ENCODE data around the gene DDX54. TPM values are rescaled to one million over a fixed set of nuclear protein-coding genes. Genes with fewer than 3 reads are reported as not detected.

Gene DDX54
- total RNA-seq, 1 donor from 2014 or later, result 52.8 TPM

GRCh38 chr12:113172185-113172584 lies 13.1 kb downstream of the DDX54 start:
- H3K27ac Mint-ChIP-seq (ENCODE audit: unreplicated experiment), result no peak overlapping the region
- no peak for DNase-seq (ENCODE audit: extremely low spot score, unreplicated experiment)
- H3K4me1 Mint-ChIP-seq (ENCODE audit: unreplicated experiment), result no peaks in the 10 kb centered on the region
- H3K9me3 Mint-ChIP-seq (ENCODE audit: unreplicated experiment), result no peaks in the 10 kb centered on the region
- no peak for TF ChIP-seq CTCF (IDR thresholded peaks at IDR 0.05)
- H3K36me3 Mint-ChIP-seq (ENCODE audit: unreplicated experiment), result peaks cover 48% of the 10 kb centered on the region
- no peak overlapping the region for H3K4me3 Mint-ChIP-seq (ENCODE audit: unreplicated experiment)
- H3K27me3 Mint-ChIP-seq (ENCODE audit: unreplicated experiment), result no peaks in the 10 kb centered on the region

DNA sequence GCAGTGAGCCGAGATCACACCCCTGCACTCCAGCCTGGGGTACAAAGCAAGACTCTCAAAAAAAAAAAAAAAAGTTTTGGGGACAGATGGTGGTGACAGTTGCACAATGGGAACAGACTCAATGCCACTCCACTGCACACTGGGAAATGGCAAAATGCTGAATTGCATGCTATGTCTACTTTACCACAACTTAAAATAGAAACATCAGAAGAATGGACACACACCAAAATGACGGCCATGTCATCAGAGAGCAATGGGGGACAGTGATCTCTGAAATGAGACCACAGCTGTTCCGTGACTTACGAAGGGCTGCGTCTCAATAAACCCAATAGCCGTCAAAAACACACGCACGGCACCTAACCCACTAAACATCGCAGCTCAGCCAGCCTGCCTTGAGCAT lies 13.7 kb downstream of the DDX54 start:
- Mint-ChIP-seq H3K9me3 (ENCODE audit: unreplicated experiment) (no peaks in the 10 kb centered on the region), H3K4me1 (ENCODE audit: unreplicated experiment) (no peaks in the 10 kb centered on the region), H3K4me3 (ENCODE audit: unreplicated experiment) (no peak overlapping the region), H3K36me3 (ENCODE audit: unreplicated experiment) (peaks cover 44% of the 10 kb centered on the region), H3K27ac (ENCODE audit: unreplicated experiment) (no peak overlapping the region), H3K27me3 (ENCODE audit: unreplicated experiment) (no peaks in the 10 kb centered on the region)
- TF ChIP-seq CTCF (IDR thresholded peaks at IDR 0.05), result no peak
- no peak for DNase-seq (ENCODE audit: extremely low spot score, unreplicated experiment)

GRCh38 chr12:113170926-113171325 lies 14.4 kb downstream of the DDX54 start:
- H3K4me1 Mint-ChIP-seq (ENCODE audit: unreplicated experiment), result no peaks in the 10 kb centered on the region

GRCh38 chr12:113170457-113170856 lies 14.8 kb downstream of the DDX54 start:
- no peak for DNase-seq (ENCODE audit: extremely low spot score, unreplicated experiment)
- H3K9me3 Mint-ChIP-seq (ENCODE audit: unreplicated experiment), result no peaks in the 10 kb centered on the region
- TF ChIP-seq CTCF (IDR thresholded peaks at IDR 0.05), result no peak
- H3K4me1 Mint-ChIP-seq (ENCODE audit: unreplicated experiment), result no peaks in the 10 kb centered on the region
- H3K27me3 Mint-ChIP-seq (ENCODE audit: unreplicated experiment), result no peaks in the 10 kb centered on the region
- no peak overlapping the region for H3K4me3 Mint-ChIP-seq (ENCODE audit: unreplicated experiment)
- peaks cover 46% of the 10 kb centered on the region for H3K36me3 Mint-ChIP-seq (ENCODE audit: unreplicated experiment)
- H3K27ac Mint-ChIP-seq (ENCODE audit: unreplicated experiment), result no peak overlapping the region

More at GRCh38 chr12:113170926-113171325, 14.4 kb downstream of the DDX54 start:
- no peak overlapping the region for H3K27ac Mint-ChIP-seq (ENCODE audit: unreplicated experiment)
- H3K27me3 Mint-ChIP-seq (ENCODE audit: unreplicated experiment), result no peaks in the 10 kb centered on the region
- H3K9me3 Mint-ChIP-seq (ENCODE audit: unreplicated experiment), result no peaks in the 10 kb centered on the region
- TF ChIP-seq CTCF (IDR thresholded peaks at IDR 0.05), result no peak
- no peak for DNase-seq (ENCODE audit: extremely low spot score, unreplicated experiment)
- H3K36me3 Mint-ChIP-seq (ENCODE audit: unreplicated experiment), result peaks cover 45% of the 10 kb centered on the region
- H3K4me3 Mint-ChIP-seq (ENCODE audit: unreplicated experiment), result no peak overlapping the region

DNA sequence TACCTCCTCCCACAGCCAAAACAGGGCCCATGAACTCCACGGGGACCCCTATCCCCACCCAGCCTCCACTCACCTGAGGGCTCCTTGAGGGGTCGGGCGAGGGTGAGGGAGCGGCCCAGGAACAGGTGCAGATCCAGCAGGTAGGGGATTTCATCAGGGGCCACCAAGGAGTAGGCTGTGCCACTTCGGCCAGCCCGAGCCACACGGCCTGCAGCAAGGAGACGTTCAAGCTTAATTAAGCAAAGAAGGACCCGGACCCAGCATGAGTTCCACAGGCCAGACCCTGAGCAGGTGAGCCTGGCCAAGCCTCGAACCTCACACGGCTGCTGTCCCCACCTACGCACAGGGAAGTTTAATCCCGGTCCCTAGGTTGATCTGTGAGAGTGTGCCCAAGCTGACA lies 15.6 kb downstream of the DDX54 start:
- TF ChIP-seq CTCF (IDR thresholded peaks at IDR 0.05), result no peak

More for the DNA sequence above, 15.6 kb downstream of the DDX54 start:
- no peaks in the 10 kb centered on the region for H3K9me3 Mint-ChIP-seq (ENCODE audit: unreplicated experiment)
- H3K36me3 Mint-ChIP-seq (ENCODE audit: unreplicated experiment), result peaks cover 43% of the 10 kb centered on the region
- DNase-seq (ENCODE audit: extremely low spot score, unreplicated experiment), result no peak
- H3K27ac Mint-ChIP-seq (ENCODE audit: unreplicated experiment), result no peak overlapping the region
- no peaks in the 10 kb centered on the region for H3K27me3 Mint-ChIP-seq (ENCODE audit: unreplicated experiment)
- H3K4me1 Mint-ChIP-seq (ENCODE audit: unreplicated experiment), result no peaks in the 10 kb centered on the region
- no peak overlapping the region for H3K4me3 Mint-ChIP-seq (ENCODE audit: unreplicated experiment)
